Erythroblast (primary cell): Measurements from ENCODE around the gene GARS1.

Source experiments
- GATA1 ChIP-seq: IDR thresholded peaks from 2 replicates; pipeline ENCODE4 v1.6.1; 2011; ENCODE audit warnings: low read depth, mild to moderate bottlenecking, control low read depth, low read length, moderate library complexity
- POLR2A ChIP-seq: IDR thresholded peaks from 2 replicates; pipeline ENCODE4 v1.6.1; 2011; ENCODE audit warnings: mild to moderate bottlenecking, low read length

DNA sequence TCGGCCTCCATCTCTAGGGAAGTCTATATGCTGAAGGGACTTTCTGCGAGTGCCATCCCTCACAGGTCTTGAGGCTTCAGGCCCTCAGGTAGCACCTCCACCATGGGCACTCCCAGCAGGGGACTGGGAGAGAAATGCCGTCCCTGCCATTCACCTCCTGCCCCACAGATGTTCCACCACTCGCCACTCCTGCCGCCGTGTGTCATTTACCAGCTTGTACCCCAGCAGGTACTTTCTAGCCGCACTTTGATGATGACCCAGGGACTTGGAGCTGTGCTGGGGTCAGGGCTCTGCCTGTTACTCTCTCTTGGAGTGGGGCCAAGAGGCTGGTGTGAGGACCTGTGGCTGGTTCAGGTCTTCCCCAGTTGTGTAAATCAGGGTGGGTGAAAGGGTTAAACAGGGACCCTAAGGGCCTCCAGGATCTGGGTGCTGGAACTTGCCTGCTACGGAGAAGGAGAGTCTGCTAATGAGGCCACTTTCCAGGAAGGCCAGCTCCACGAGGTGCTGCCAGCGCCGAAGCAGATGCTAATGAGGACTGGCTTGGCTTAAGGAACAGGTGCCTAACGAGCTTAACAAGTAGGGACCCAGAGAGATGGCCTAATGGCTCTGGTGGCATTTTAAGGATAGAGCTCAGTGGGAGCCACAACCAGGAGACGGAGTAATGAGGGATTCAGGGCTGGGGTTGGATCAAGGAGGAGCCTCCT lies 55.2 kb downstream of the GARS1 start:
- no peak for TF ChIP-seq POLR2A
- no peak for TF ChIP-seq GATA1
